Muscle layer of colon (tissue), 2 donors: ENCODE results near the gene GPR158.

Experiments
- H3K27ac ChIP-seq: one replicate; pipeline ENCODE4 v1.7.0; 2013; ENCODE audit warnings: low read depth, mild to moderate bottlenecking, low read length, moderate library complexity
- H3K27me3 ChIP-seq, 2 donors: one replicate each; pipeline ENCODE4 v1.7.0; 2013; ENCODE audit warnings: low read length in 2 of 2, mild to moderate bottlenecking in 2 of 2; ENCODE audit not compliant: insufficient read depth in 2 of 2, control insufficient read depth in 1 of 2
- H3K36me3 ChIP-seq: one replicate; pipeline ENCODE4 v1.7.0; 2013; ENCODE audit warnings: mild to moderate bottlenecking, low read length; ENCODE audit not compliant: insufficient read depth
- H3K4me1 ChIP-seq: one replicate; pipeline ENCODE4 v1.7.0; 2013; ENCODE audit warnings: mild to moderate bottlenecking, low read length; ENCODE audit not compliant: insufficient read depth
- H3K4me3 ChIP-seq, 2 donors: one replicate each; pipeline ENCODE4 v1.7.0; 2013; ENCODE audit warnings: low read length in 2 of 2, low read depth in 1 of 2, mild to moderate bottlenecking in 1 of 2, moderate library complexity in 1 of 2
- H3K9ac ChIP-seq: one replicate; pipeline ENCODE4 v1.7.0; 2013; ENCODE audit warnings: low read length
- H3K9me3 ChIP-seq: one replicate; pipeline ENCODE4 v1.7.0; 2013; ENCODE audit warnings: mild to moderate bottlenecking, low read length
- donor health status: abdominal sarcoma.
- donor health status: Adenocarcinoma of cecum.

Gene GPR158

GRCh38 chr10:25175527-25176420 is 973 bp downstream of the GPR158 start:
- Histone ChIP-seq H3K27ac (no peak overlapping the region), H3K9me3 (no peaks in the 10 kb centered on the region), H3K36me3 (no peaks in the 10 kb centered on the region), H3K9ac (no peak overlapping the region), H3K4me3 (peak overlapping the region in 1 of 2 donors; percentile 13), H3K27me3 (peaks cover 24 to 36% of the 10 kb centered on the region in 2 donors), H3K4me1 (peaks cover 7% of the 10 kb centered on the region)

- Histone ChIP-seq H3K9me3 (no peaks in the 10 kb centered on the region), H3K4me1 (peaks cover 7% of the 10 kb centered on the region), H3K9ac (no peak overlapping the region), H3K27me3 (peaks cover 24 to 36% of the 10 kb centered on the region in 2 donors), H3K36me3 (no peaks in the 10 kb centered on the region), H3K4me3 (no peak overlapping the region), H3K27ac (no peak overlapping the region)
These were observed 1.7 kb downstream of the GPR158 start for GRCh38 chr10:25176421-25176968.

- peaks cover 24 to 36% of the 10 kb centered on the region in 2 donors for H3K27me3 ChIP-seq
These were observed 2.4 kb downstream of the GPR158 start for GRCh38 chr10:25177093-25177753.

GRCh38 chr10:25177754-25178135 is 2.9 kb downstream of the GPR158 start:
- peaks cover 24 to 36% of the 10 kb centered on the region in 2 donors for H3K27me3 ChIP-seq

More at GRCh38 chr10:25177093-25177753, 2.4 kb downstream of the GPR158 start:
- Histone ChIP-seq H3K4me1 (peaks cover 7% of the 10 kb centered on the region), H3K36me3 (no peaks in the 10 kb centered on the region), H3K9me3 (no peaks in the 10 kb centered on the region), H3K9ac (no peak overlapping the region), H3K27ac (no peak overlapping the region), H3K4me3 (no peak overlapping the region)

GRCh38 chr10:25178411-25178810 is 3.6 kb downstream of the GPR158 start:
- Histone ChIP-seq H3K27me3 (peaks cover 24 to 36% of the 10 kb centered on the region in 2 donors), H3K9ac (no peak overlapping the region), H3K27ac (no peak overlapping the region)

More at GRCh38 chr10:25177754-25178135, 2.9 kb downstream of the GPR158 start:
- H3K9ac ChIP-seq: no peak overlapping the region
- H3K27ac ChIP-seq: no peak overlapping the region
- H3K4me1 ChIP-seq: peaks cover 7% of the 10 kb centered on the region
- no peak overlapping the region for H3K4me3 ChIP-seq
- H3K9me3 ChIP-seq: no peaks in the 10 kb centered on the region
- H3K36me3 ChIP-seq: no peaks in the 10 kb centered on the region

GRCh38 chr10:25180801-25181200 is 6.0 kb downstream of the GPR158 start:
- no peaks in the 10 kb centered on the region for H3K9me3 ChIP-seq
- peaks cover 24 to 29% of the 10 kb centered on the region in 2 donors for H3K27me3 ChIP-seq
- H3K4me1 ChIP-seq: no peaks in the 10 kb centered on the region
- no peak overlapping the region for H3K9ac ChIP-seq
- H3K27ac ChIP-seq: no peak overlapping the region
- no peaks in the 10 kb centered on the region for H3K36me3 ChIP-seq
- H3K4me3 ChIP-seq: no peak overlapping the region

More at GRCh38 chr10:25178411-25178810, 3.6 kb downstream of the GPR158 start:
- Histone ChIP-seq H3K9me3 (no peaks in the 10 kb centered on the region), H3K4me1 (peaks cover 7% of the 10 kb centered on the region), H3K4me3 (no peak overlapping the region), H3K36me3 (no peaks in the 10 kb centered on the region)

GRCh38 chr10:25182636-25183035 is 7.8 kb downstream of the GPR158 start:
- no peak overlapping the region for H3K4me3 ChIP-seq
- H3K27me3 ChIP-seq: peaks cover 10 to 11% of the 10 kb centered on the region in 2 donors
- H3K9me3 ChIP-seq: no peaks in the 10 kb centered on the region
- H3K4me1 ChIP-seq: no peaks in the 10 kb centered on the region
- no peak overlapping the region for H3K27ac ChIP-seq
- no peaks in the 10 kb centered on the region for H3K36me3 ChIP-seq
- no peak overlapping the region for H3K9ac ChIP-seq

- no peaks in the 10 kb centered on the region for H3K9me3 ChIP-seq
- no peaks in the 10 kb centered on the region for H3K36me3 ChIP-seq
- no peak overlapping the region for H3K9ac ChIP-seq
These were observed 16.5 kb downstream of the GPR158 start for GRCh38 chr10:25191162-25191895.

GRCh38 chr10:25198151-25198550 is 23.4 kb downstream of the GPR158 start:
- no peak overlapping the region for H3K9ac ChIP-seq
- no peaks in the 10 kb centered on the region for H3K27me3 ChIP-seq
- H3K36me3 ChIP-seq: no peaks in the 10 kb centered on the region
- H3K4me1 ChIP-seq: no peaks in the 10 kb centered on the region
- no peak overlapping the region for H3K4me3 ChIP-seq
- no peaks in the 10 kb centered on the region for H3K9me3 ChIP-seq
- H3K27ac ChIP-seq: no peak overlapping the region

More at GRCh38 chr10:25191162-25191895, 16.5 kb downstream of the GPR158 start:
- Histone ChIP-seq H3K27me3 (no peaks in the 10 kb centered on the region), H3K27ac (no peak overlapping the region), H3K4me3 (no peak overlapping the region), H3K4me1 (no peaks in the 10 kb centered on the region)

- no peak overlapping the region for H3K27ac ChIP-seq
- no peaks in the 10 kb centered on the region for H3K36me3 ChIP-seq
- H3K27me3 ChIP-seq: no peaks in the 10 kb centered on the region
- no peak overlapping the region for H3K9ac ChIP-seq
- H3K4me3 ChIP-seq: no peak overlapping the region
- H3K4me1 ChIP-seq: no peaks in the 10 kb centered on the region
- H3K9me3 ChIP-seq: no peaks in the 10 kb centered on the region
These were observed 32.1 kb downstream of the GPR158 start for GRCh38 chr10:25206693-25207414.
